ENCODE results near the gene NAT14. TPM values are rescaled to one million over a fixed set of nuclear protein-coding genes. Genes with fewer than 3 reads are reported as not detected.
A peak's percentile ranks its signal among the peaks of the same experiment; 100 is the strongest.

Gene NAT14
- polyA plus RNA-seq, 1 of the 3 experiments (the other 2 are of a cell fraction) = 89.9 TPM

GRCh38 chr19:55451965-55452748 is 32.8 kb upstream of the NAT14 start:
- CTCF ChIA-PET = interaction anchor here (0.6 to 4.0 kb wide), 9 partner anchors 11 to 311 kb away, joined by 3 to 26 read pairs (median 5); no protein-coding TSS in a partner anchor
- H3K4me3 ChIP-seq (ENCODE audit: low read depth in 2 of 2, low read length in 1 of 2) = peak overlapping the region; percentile 32 to 36; a peak in 2 of 4 replicates

DNA sequence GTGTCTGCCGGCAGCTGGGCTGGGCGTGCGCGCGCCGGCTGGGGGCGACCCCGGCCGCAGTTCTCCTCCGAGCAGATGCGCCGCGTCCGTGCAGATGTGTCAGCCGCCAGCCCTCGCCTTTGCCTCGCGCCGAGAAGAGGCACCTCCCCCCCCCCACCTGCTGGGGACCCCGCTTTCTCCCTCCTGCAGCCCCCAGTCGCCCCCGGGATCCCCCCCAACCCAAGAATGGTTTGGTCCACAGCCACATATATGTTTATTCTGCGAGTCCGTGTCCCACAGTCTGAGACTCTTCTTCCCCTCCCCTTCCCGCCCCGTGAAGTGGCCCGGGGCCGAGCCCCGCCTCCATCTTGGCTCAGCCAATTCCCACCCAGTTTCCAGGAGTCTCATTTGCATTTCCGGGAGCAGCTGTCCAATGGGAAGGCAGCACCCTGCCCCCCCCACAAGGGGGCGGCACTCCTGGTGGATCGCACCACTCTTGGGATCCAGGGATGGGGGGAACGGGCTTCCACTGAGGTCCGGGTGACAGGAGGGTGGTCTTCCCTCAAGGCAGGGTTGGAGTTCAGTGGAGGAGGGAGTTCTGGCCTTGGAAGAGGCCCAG is 32.1 kb upstream of the NAT14 start:
- Histone ChIP-seq H3K4me1 (ENCODE audit: control insufficient read depth in 1 of 2, insufficient read depth in 2 of 2, low read depth in 1 of 2, low read length in 1 of 2) (peaks cover 0 to 13% of the 10 kb centered on the region in 2 experiments; a peak in 2 of 4 replicates), H3K79me2 (ENCODE audit: insufficient read depth) (no peaks in the 10 kb centered on the region), H3K27me3 (ENCODE audit: insufficient read depth) (peaks cover 11% of the 10 kb centered on the region), H3K9ac (no peak overlapping the region), H3K27ac (ENCODE audit: low read depth in 2 of 2, low read length in 1 of 2) (no peak overlapping the region), H3K36me3 (replicated peaks in 1 of 2; ENCODE audit: control insufficient read depth in 1 of 2, insufficient read depth in 2 of 2, low read length in 1 of 2) (no peaks in the 10 kb centered on the region), H2AFZ (ENCODE audit: low read depth) (no peak overlapping the region), H3K9me3 (no peaks in the 10 kb centered on the region), H4K20me1 (ENCODE audit: insufficient read depth) (peaks cover 15% of the 10 kb centered on the region), H3K4me3 (ENCODE audit: low read depth in 2 of 2, low read length in 1 of 2) (peak overlapping the region in 1 of 2 experiments; percentile 36; a peak in 2 of 4 replicates), H3K9me2 (no peaks in the 10 kb centered on the region), H3K4me2 (0 out of 2 replicates have a peak overlapping the region, but pooled peaks have one; percentile 68), H3F3A (replicated peaks; ENCODE audit: insufficient read depth) (peaks cover 13% of the 10 kb centered on the region)
- DNase-seq = peak; percentile 98
- ChIA-PET CTCF (interaction anchor here (0.6 to 4.0 kb wide), 10 partner anchors 10 to 353 kb away, joined by 3 to 26 read pairs (median 5); no protein-coding TSS in a partner anchor), POLR2A (interaction anchor here (1.1 kb wide), 1 partner anchor 9 kb away, joined by 5 read pairs; the partner anchor contains the start of gene ISOC2)
- TF ChIP-seq POLR2AphosphoS5 (IDR thresholded peaks at IDR 0.05; ENCODE audit: low read depth, low read length) = no peak; the same call in 1 of the 2 replicates
- TF ChIP-seq JUND (IDR thresholded peaks at IDR 0.05) = no peak
- peak; percentile 37; the same call in 1 of the 2 replicates for TF ChIP-seq MXI1 (IDR thresholded peaks at IDR 0.05; ENCODE audit: low read depth, low read length)
- TF ChIP-seq CHD2 (IDR thresholded peaks at IDR 0.05; ENCODE audit: low read length, partially characterized antibody) = peak; percentile 31
- WGBS (ENCODE audit: low lambda C conversion rate) = 23% methylated on average over 19 of the region's 34 CpGs

More at GRCh38 chr19:55451965-55452748, 32.8 kb upstream of the NAT14 start:
- Histone ChIP-seq H3K27me3 (ENCODE audit: insufficient read depth) (peaks cover 16% of the 10 kb centered on the region), H3K36me3 (replicated peaks in 1 of 2; ENCODE audit: control insufficient read depth in 1 of 2, insufficient read depth in 2 of 2, low read length in 1 of 2) (no peaks in the 10 kb centered on the region), H3K9me2 (no peaks in the 10 kb centered on the region), H3K9ac (no peak overlapping the region), H3F3A (replicated peaks; ENCODE audit: insufficient read depth) (peaks cover 15% of the 10 kb centered on the region), H4K20me1 (ENCODE audit: insufficient read depth) (peaks cover 17% of the 10 kb centered on the region), H2AFZ (ENCODE audit: low read depth) (no peak overlapping the region), H3K4me1 (ENCODE audit: control insufficient read depth in 1 of 2, insufficient read depth in 2 of 2, low read depth in 1 of 2, low read length in 1 of 2) (peaks cover 0 to 14% of the 10 kb centered on the region in 2 experiments; a peak in 2 of 4 replicates), H3K27ac (ENCODE audit: low read depth in 2 of 2, low read length in 1 of 2) (no peak overlapping the region), H3K79me2 (ENCODE audit: insufficient read depth) (no peaks in the 10 kb centered on the region), H3K4me2 (peak overlapping the region; percentile 68; the same call in 1 of the 2 replicates), H3K9me3 (no peaks in the 10 kb centered on the region)
- POLR2A ChIA-PET = interaction anchor here (1.1 kb wide), 1 partner anchor 10 kb away, joined by 5 read pairs; the partner anchor contains the start of gene ISOC2
- 12% methylated on average over 38 of the region's 57 CpGs for WGBS (ENCODE audit: low lambda C conversion rate)
- no peak for TF ChIP-seq NRF1 (IDR thresholded peaks at IDR 0.05; ENCODE audit: low read depth, low read length)
- no peak for TF ChIP-seq CHD2 (IDR thresholded peaks at IDR 0.05; ENCODE audit: low read length, partially characterized antibody)
- no peak for TF ChIP-seq EZH2phosphoT487 (IDR thresholded peaks at IDR 0.05; ENCODE audit: borderline replicate concordance, low read depth)
- no peak for TF ChIP-seq CTCF (IDR thresholded peaks at IDR 0.05)
- peak; percentile 61 for DNase-seq

Data from SK-N-SH (cell line).